Smooth muscle cell (in vitro differentiated cells): ENCODE results near the gene RBBP5. TPM values are rescaled to one million over a fixed set of nuclear protein-coding genes. Genes with fewer than 3 reads are reported as not detected.

Source experiments
- DNase-seq: peaks from one replicate; lab custom pipeline; 2025; ENCODE audit not compliant: unreplicated experiment; lab: John Stamatoyannopoulos, UW
- H2AFZ ChIP-seq: fragments of 200-600 bp; sonication (generic); 2 replicates; pipeline ENCODE4 v1.6.0; 2016; ENCODE audit warnings: antibody characterized with exemption, low read depth, mild to moderate bottlenecking
- H3F3A ChIP-seq: fragments of 200-600 bp; sonication (generic); 2 replicates; pipeline ENCODE4 v1.6.0; 2017; ENCODE audit warnings: antibody characterized with exemption, low read depth
- H3K27ac ChIP-seq: fragments of 200-600 bp; sonication (generic); 2 replicates; pipeline ENCODE4 v1.5.1; 2016; ENCODE audit warnings: low read depth, mild to moderate bottlenecking
- H3K27me3 ChIP-seq: fragments of 200-600 bp; sonication (generic); 2 replicates; pipeline ENCODE4 v1.6.1; 2016; ENCODE audit warnings: low read depth, mild to moderate bottlenecking
- H3K36me3 ChIP-seq: fragments of 200-600 bp; sonication (generic); 2 replicates; pipeline ENCODE4 v1.5.1; 2016; ENCODE audit warnings: low read depth
- H3K4me1 ChIP-seq: fragments of 200-600 bp; sonication (generic); 2 replicates; pipeline ENCODE4 v1.5.1; 2016; ENCODE audit warnings: low read depth
- H3K4me2 ChIP-seq: fragments of 200-600 bp; sonication (generic); 2 replicates; pipeline ENCODE4 v1.6.0; 2016; ENCODE audit warnings: mild to moderate bottlenecking
- H3K4me3 ChIP-seq: fragments of 200-600 bp; sonication (generic); 2 replicates; pipeline ENCODE4 v1.5.1; 2016; ENCODE audit warnings: mild to moderate bottlenecking
- H3K79me2 ChIP-seq: fragments of 200-600 bp; sonication (generic); 2 replicates; pipeline ENCODE4 v1.6.0; 2016; ENCODE audit warnings: low read depth, mild to moderate bottlenecking
- H3K9ac ChIP-seq: fragments of 200-600 bp; sonication (generic); 2 replicates; pipeline ENCODE4 v1.6.0; 2016; ENCODE audit warnings: low read depth
- H3K9me3 ChIP-seq: fragments of 200-600 bp; sonication (generic); replicated peaks from 2 replicates; pipeline ENCODE4 v1.5.1; 2016; ENCODE audit warnings: low read depth
- H4K20me1 ChIP-seq: fragments of 200-600 bp; sonication (generic); 2 replicates; pipeline ENCODE4 v1.6.0; 2016; ENCODE audit warnings: low read depth
- CTCF ChIP-seq: fragments of 200-600 bp; sonication (generic); IDR thresholded peaks from 2 replicates; pipeline ENCODE4 v1.5.1; 2017; ENCODE audit warnings: borderline replicate concordance, mild to moderate bottlenecking, antibody characterized with exemption; ENCODE audit not compliant: insufficient read depth, poor library complexity, severe bottlenecking
- WGBS: methylation state at CpG from one replicate; pipeline ENCODE4 v1.1.7; 2016; ENCODE audit warnings: low lambda C conversion rate; 5-methylcytosine and 5-hydroxymethylcytosine counted together
- polyA plus RNA-seq: library from polyadenylated mRNA; unstranded; fragments of >200 nt; fragmentation: Nextera tagmentation; extraction: Ambion mirVana; gene quantifications from 2 replicates; pipeline ENCODE4 v1.2.1, GENCODE V29; 2016
- total RNA-seq: library from RNA; depleted of rRNA; stranded (reverse); fragments of >200 nt; gene quantifications from 2 replicates; pipeline ENCODE4 v1.2.3, GENCODE V29; 2014

The RBBP5 gene
- total and polyA plus RNA-seq, 2 experiments from 2014 or later, result 12.8 to 18.8 TPM

- Histone ChIP-seq H3K27ac (no peak overlapping the region), H2AFZ (no peak overlapping the region), H3K79me2 (no peaks in the 10 kb centered on the region), H3K4me2 (no peak overlapping the region), H3F3A (no peaks in the 10 kb centered on the region), H4K20me1 (no peaks in the 10 kb centered on the region), H3K27me3 (peaks cover 60% of the 10 kb centered on the region), H3K4me1 (peaks cover 6% of the 10 kb centered on the region), H3K36me3 (no peaks in the 10 kb centered on the region), H3K9me3 (no peaks in the 10 kb centered on the region), H3K4me3 (no peak overlapping the region), H3K9ac (no peak overlapping the region)
- no peak for TF ChIP-seq CTCF
- DNase-seq, result no peak
- 92% methylated on average over 6 of the region's 6 CpGs for WGBS
Observed at GRCh38 chr1:205038132-205038786, 83.5 kb downstream of the RBBP5 start.

GRCh38 chr1:205037539-205037938, 84.2 kb downstream of the RBBP5 start:
- no peak overlapping the region for H2AFZ ChIP-seq
- no peak overlapping the region for H3K9ac ChIP-seq
- peaks cover 57% of the 10 kb centered on the region for H3K27me3 ChIP-seq
- DNase-seq, result no peak
- no peaks in the 10 kb centered on the region for H3K79me2 ChIP-seq
- no peak for TF ChIP-seq CTCF
- no peaks in the 10 kb centered on the region for H4K20me1 ChIP-seq
- peaks cover under 1% of the 10 kb centered on the region for H3K4me1 ChIP-seq
- H3K4me2 ChIP-seq, result no peak overlapping the region
- WGBS, result 94% methylated on average over 9 of the region's 9 CpGs
- no peak overlapping the region for H3K4me3 ChIP-seq
- H3K27ac ChIP-seq, result no peak overlapping the region
- no peaks in the 10 kb centered on the region for H3F3A ChIP-seq
- H3K36me3 ChIP-seq, result no peaks in the 10 kb centered on the region
- H3K9me3 ChIP-seq, result no peaks in the 10 kb centered on the region

Other genes starting within 250 kb of the RBBP5 start
- gene CNTN2, start 78.8 kb downstream of the RBBP5 start, total RNA-seq, result not detected in 2 replicates
- gene CNTN2, start 78.8 kb downstream of the RBBP5 start, polyA plus RNA-seq, result 0.53 TPM in 1 of 2 replicates, not detected in the other
- 0.54 and 1.9 TPM in 2 replicates for gene TMEM81, start 37.5 kb downstream of the RBBP5 start, total RNA-seq
- 0.92 and 1.8 TPM in 2 replicates for gene TMEM81, start 37.5 kb downstream of the RBBP5 start, polyA plus RNA-seq
- gene DSTYK, start 89.7 kb upstream of the RBBP5 start, total RNA-seq, result 8.7 and 12.1 TPM in 2 replicates
- gene DSTYK, start 89.7 kb upstream of the RBBP5 start, polyA plus RNA-seq, result 6.9 TPM in 2 replicates
- gene TMCC2, start 106.0 kb upstream of the RBBP5 start, total RNA-seq, result 2.1 and 3.3 TPM in 2 replicates
- gene TMCC2, start 106.0 kb upstream of the RBBP5 start, polyA plus RNA-seq, result 2.4 and 5.6 TPM in 2 replicates
- gene NUAK2, start 199.8 kb upstream of the RBBP5 start, total RNA-seq, result 6.6 and 11.3 TPM in 2 replicates
- gene NUAK2, start 199.8 kb upstream of the RBBP5 start, polyA plus RNA-seq, result 15.8 and 16.8 TPM in 2 replicates
- 0.54 TPM in 1 of 2 replicates, not detected in the other for gene KLHDC8A, start 234.9 kb upstream of the RBBP5 start, total RNA-seq
- 0.33 and 0.84 TPM in 2 replicates for gene KLHDC8A, start 234.9 kb upstream of the RBBP5 start, polyA plus RNA-seq